H1 (cell line): ENCODE data around the gene EPHA2. TPM values are rescaled to one million over a fixed set of nuclear protein-coding genes. Genes with fewer than 3 reads are reported as not detected.

Source experiments
- CTCF ChIA-PET: fragments of 300-600 bp; sonication (Branson Sonifier 250); formaldehyde crosslinking; loops from one replicate; lab custom pipeline; 2021; ENCODE audit not compliant: partially characterized antibody; lab: Charles Lee
- POLR2A ChIA-PET: fragments of 300-600 bp; sonication (Branson Sonifier 250); formaldehyde crosslinking; loops from one replicate; lab custom pipeline; 2021; ENCODE audit warnings: inconsistent platforms; ENCODE audit not compliant: partially characterized antibody; lab: Charles Lee
- DNase-seq, 2 experiments: peaks; one replicate each; pipeline versions ENCODE4 v3.0.0 to v3.0.0-alpha.2; 2010 to 2022; ENCODE audit warnings: low spot score in 2 of 2, low read depth in 1 of 2, mixed read lengths in 1 of 2
- FAIRE-seq: peaks from 2 replicates; lab custom pipeline; 2011; peaks lifted over from hg19 to GRCh38; lab: Jason Lieb, UNC
- H2AFZ ChIP-seq: 2 replicates; pipeline ENCODE4 v1.8.1; 2012; ENCODE audit warnings: low read length, inconsistent platforms
- H2AK5ac ChIP-seq: 2 replicates; pipeline ENCODE4 v1.6.1; 2013; ENCODE audit warnings: low read depth, low read length
- H2BK120ac ChIP-seq: replicated peaks from 2 replicates; pipeline ENCODE3; 2013; ENCODE audit warnings: low read depth, low read length, inconsistent platforms
- H2BK12ac ChIP-seq: 2 replicates; pipeline ENCODE4 v1.6.1; 2013; ENCODE audit warnings: low read depth, low read length
- H2BK15ac ChIP-seq: 2 replicates; pipeline ENCODE4 v1.6.1; 2013; ENCODE audit warnings: low read length
- H2BK20ac ChIP-seq: 2 replicates; pipeline ENCODE4 v1.6.1; 2013; ENCODE audit warnings: low read length
- H2BK5ac ChIP-seq: 2 replicates; pipeline ENCODE4 v1.6.1; 2013; ENCODE audit warnings: low read depth, low read length
- H3K14ac ChIP-seq: 2 replicates; pipeline ENCODE4 v1.6.1; 2013; ENCODE audit warnings: inconsistent platforms; ENCODE audit not compliant: insufficient read length
- H3K18ac ChIP-seq: 2 replicates; pipeline ENCODE4 v1.6.1; 2013; ENCODE audit warnings: low read length; ENCODE audit errors: extremely low read depth
- H3K23ac ChIP-seq: 2 replicates; pipeline ENCODE4 v1.6.1; 2013; ENCODE audit warnings: inconsistent platforms; ENCODE audit not compliant: insufficient read length
- H3K23me2 ChIP-seq: 2 replicates; pipeline ENCODE4 v1.6.1; 2013; ENCODE audit warnings: low read depth, low read length
- H3K27ac ChIP-seq: 2 replicates; pipeline ENCODE4 v1.6.1; 2011; ENCODE audit warnings: low read depth, low read length, inconsistent platforms
- H3K27me3 ChIP-seq, 4 experiments: replicated peaks in 1 of 4; 1 replicate in 1 of 4; 2 replicates in 3 of 4; pipeline versions ENCODE4 v1.6.1 to v1.8.1; 2011 to 2013; ENCODE audit warnings: low read length in 3 of 4, mild to moderate bottlenecking in 3 of 4, inconsistent platforms in 2 of 4, mixed read lengths in 2 of 4, moderate library complexity in 1 of 4; ENCODE audit not compliant: control insufficient read depth in 3 of 4, insufficient read depth in 3 of 4; ENCODE audit errors: extremely low read depth in 1 of 4
- H3K36me3 ChIP-seq, 4 experiments: 2 replicates each; pipeline versions ENCODE4 v1.6.1 to v1.8.1; 2011 to 2013; ENCODE audit warnings: mild to moderate bottlenecking in 4 of 4, low read length in 3 of 4, moderate library complexity in 2 of 4, control low read depth in 1 of 4, inconsistent platforms in 1 of 4; ENCODE audit not compliant: insufficient read depth in 4 of 4, control insufficient read depth in 2 of 4
- H3K4ac ChIP-seq: replicated peaks from 2 replicates; pipeline ENCODE3; 2013; ENCODE audit warnings: low read length, low read depth, mixed read lengths, inconsistent platforms; ENCODE audit not compliant: insufficient read length
- H3K4me1 ChIP-seq, 4 experiments: replicated peaks in 1 of 4; 1 replicate in 1 of 4; 2 replicates in 3 of 4; pipeline versions ENCODE4 v1.6.1 to v1.8.1; 2011 to 2013; ENCODE audit warnings: low read length in 3 of 4, inconsistent platforms in 2 of 4, mixed read lengths in 1 of 4; ENCODE audit not compliant: insufficient read depth in 4 of 4, control insufficient read depth in 3 of 4
- H3K4me2 ChIP-seq, 2 experiments: 2 replicates each; pipeline versions ENCODE4 v1.6.1 to v1.8.1; 2011 to 2013; ENCODE audit warnings: low read depth in 2 of 2, low read length in 2 of 2, control low read depth in 1 of 2, inconsistent platforms in 1 of 2, mild to moderate bottlenecking in 1 of 2; ENCODE audit not compliant: insufficient read depth in 1 of 2
- H3K4me3 ChIP-seq, 4 experiments: fragments of 200-600, 300-600 bp in 1 of 4; sonication (generic), shearing (Covaris generic), sonication (Bioruptor Twin) in 1 of 4; 2 replicates each; pipeline versions ENCODE4 v1.5.1 to v1.8.1; 2011 to 2016; ENCODE audit warnings: low read length in 4 of 4, low read depth in 3 of 4, control low read depth in 2 of 4, inconsistent platforms in 2 of 4, mild to moderate bottlenecking in 2 of 4, mixed read lengths in 1 of 4, moderate library complexity in 1 of 4; ENCODE audit not compliant: insufficient read depth in 2 of 4; ENCODE audit errors: extremely low read depth in 1 of 4
- H3K56ac ChIP-seq: replicated peaks from 2 replicates; pipeline ENCODE3; 2013; ENCODE audit warnings: low read depth, mild to moderate bottlenecking, mixed read lengths, low read length, inconsistent platforms; ENCODE audit not compliant: insufficient read length
- H3K79me1 ChIP-seq: 2 replicates; pipeline ENCODE4 v1.6.1; 2013; ENCODE audit warnings: low read depth, low read length, control low read depth
- H3K79me2 ChIP-seq, 2 experiments: 2 replicates each; pipeline versions ENCODE4 v1.6.1 to v1.8.1; 2012 to 2013; ENCODE audit warnings: low read length in 2 of 2, mild to moderate bottlenecking in 2 of 2, inconsistent platforms in 1 of 2; ENCODE audit not compliant: insufficient read depth in 2 of 2, control insufficient read depth in 1 of 2
- H3K9ac ChIP-seq, 4 experiments: replicated peaks in 1 of 4; 1 replicate in 1 of 4; 2 replicates in 3 of 4; pipeline versions ENCODE4 v1.6.1 to v1.8.1; 2011 to 2013; ENCODE audit warnings: low read depth in 3 of 4, low read length in 3 of 4, control low read depth in 2 of 4, mild to moderate bottlenecking in 2 of 4, moderate library complexity in 2 of 4, inconsistent platforms in 1 of 4; ENCODE audit errors: extremely low read depth in 1 of 4
- H3K9me3 ChIP-seq, 2 experiments: 2 replicates each; pipeline versions ENCODE4 v1.6.1 to v1.8.1; 2012 to 2013; ENCODE audit warnings: mild to moderate bottlenecking in 2 of 2, moderate library complexity in 2 of 2, control low read depth in 1 of 2, inconsistent platforms in 1 of 2, low read depth in 1 of 2, low read length in 1 of 2, mixed read lengths in 1 of 2; ENCODE audit not compliant: insufficient read depth in 2 of 2
- H4K20me1 ChIP-seq, 2 experiments: replicated peaks in 1 of 2; 2 replicates each; pipeline versions ENCODE3 to v1.8.1; 2011 to 2013; ENCODE audit warnings: inconsistent platforms in 2 of 2, low read length in 2 of 2, mild to moderate bottlenecking in 1 of 2; ENCODE audit not compliant: insufficient read depth in 2 of 2, control insufficient read depth in 1 of 2
- H4K5ac ChIP-seq: 2 replicates; pipeline ENCODE4 v1.6.1; 2013; ENCODE audit warnings: low read length, low read depth, mixed read lengths, inconsistent platforms; ENCODE audit not compliant: insufficient read length
- H4K8ac ChIP-seq: 2 replicates; pipeline ENCODE4 v1.8.0; 2013; ENCODE audit warnings: mild to moderate bottlenecking, moderate library complexity, low read length, inconsistent platforms; ENCODE audit not compliant: insufficient read depth; ENCODE audit errors: extremely low read depth
- H4K91ac ChIP-seq: replicated peaks from 2 replicates; pipeline ENCODE3; 2013; ENCODE audit warnings: low read length, mixed read lengths, inconsistent platforms; ENCODE audit not compliant: insufficient read length
- BACH1 ChIP-seq: IDR thresholded peaks from 2 replicates; pipeline ENCODE4 v1.6.1; 2012; ENCODE audit warnings: low read length, improper control_type of control experiment
- CBX8 ChIP-seq: fragments of 300-800, 300-1000 bp; sonication (generic); IDR thresholded peaks from 2 replicates; pipeline ENCODE4 v1.7.1; 2016; ENCODE audit warnings: low read depth, low read length, borderline replicate concordance
- JUND ChIP-seq: IDR thresholded peaks from 2 replicates; pipeline ENCODE4 v1.6.1; 2011; ENCODE audit warnings: mild to moderate bottlenecking, improper control_type of control experiment, low read length
- POLR2A ChIP-seq, 2 experiments: IDR thresholded peaks; 1 replicate in 1 of 2; 2 replicates in 1 of 2; pipeline ENCODE4 v1.6.1; 2011; ENCODE audit warnings: low read depth in 2 of 2, low read length in 2 of 2, mild to moderate bottlenecking in 2 of 2; ENCODE audit errors: control extremely low read depth in 1 of 2
- POU5F1 ChIP-seq: IDR thresholded peaks from 2 replicates; pipeline ENCODE4 v1.6.1; 2011; ENCODE audit warnings: low read depth, mild to moderate bottlenecking, low read length, moderate library complexity
- RAD21 ChIP-seq, 2 experiments: IDR thresholded peaks in 1 of 2; conservative IDR thresholded peaks in 1 of 2; 2 replicates each; pipeline ENCODE4 v1.6.1; 2011; ENCODE audit warnings: low read depth in 2 of 2, low read length in 2 of 2, improper control_type of control experiment in 1 of 2, inconsistent platforms in 1 of 2, mild to moderate bottlenecking in 1 of 2, moderate library complexity in 1 of 2
- RBBP5 ChIP-seq: IDR thresholded peaks from 2 replicates; pipeline ENCODE4 v1.7.1; 2012; ENCODE audit warnings: low read depth, mild to moderate bottlenecking, inconsistent platforms, low read length, moderate library complexity, borderline replicate concordance
- RNF2 ChIP-seq: fragments of 200-900, 300-1000 bp; sonication (generic); IDR thresholded peaks from 2 replicates; pipeline ENCODE4 v1.7.1; 2016; ENCODE audit warnings: borderline replicate concordance, low read depth, mild to moderate bottlenecking, antibody characterized with exemption, low read length; ENCODE audit not compliant: poor library complexity, severe bottlenecking; ENCODE audit errors: missing control alignments
- TAF1 ChIP-seq: IDR thresholded peaks from 2 replicates; pipeline ENCODE4 v1.6.1; 2011; ENCODE audit warnings: mild to moderate bottlenecking, low read depth, low read length
- TEAD4 ChIP-seq: IDR thresholded peaks from 2 replicates; pipeline ENCODE4 v1.6.1; 2012; ENCODE audit warnings: low read depth, low read length, inconsistent platforms, mixed read lengths
- YY1 ChIP-seq: IDR thresholded peaks from 2 replicates; pipeline ENCODE4 v1.6.1; 2011; ENCODE audit warnings: low read depth, mild to moderate bottlenecking, low read length
- WGBS, 2 experiments: shearing (Covaris generic) in 1 of 2; methylation state at CpG; one replicate each; pipeline versions ENCODE4 v1.1.6 to v1.1.7; 2013 to 2015; ENCODE audit warnings: low lambda C conversion rate in 2 of 2, mixed read lengths in 2 of 2, inconsistent platforms in 1 of 2, low coverage in 1 of 2, missing lambda C conversion rate in 1 of 2; ENCODE audit not compliant: insufficient replicate concordance in 2 of 2, insufficient coverage in 1 of 2, insufficient read length in 1 of 2; ENCODE audit errors: extremely low coverage in 1 of 2, missing lambda C conversion rate in 1 of 2; 5-methylcytosine and 5-hydroxymethylcytosine counted together
- polyA plus RNA-seq, 7 experiments: library from polyadenylated mRNA; depleted of rRNA in 3 of 7; stranded (reverse) in 5 of 7; unstranded in 2 of 7; fragments of >200 nt in 5 of 7; fragments of 200-250 nt in 2 of 7; gene quantifications; 1 replicate in 5 of 7; 2 replicates in 1 of 7; 4 replicates in 1 of 7; pipeline versions ENCODE4 v1.2.1 to v1.2.3, GENCODE V29; 2011 to 2013; ENCODE audit warnings: missing spikeins in 2 of 7, mixed read lengths in 2 of 7
- total RNA-seq: library from RNA; stranded (reverse); fragmentation: NEBNext Ultra II Directional; extraction: Animal tissue kit (Norgen Biotek cat#: 25700); gene quantifications from 2 replicates; pipeline ENCODE4 v1.2.1, GENCODE V29; 2021

EPHA2 gene
- total and polyA plus RNA-seq, 2 of the 8 experiments (the other 6 are each of a cell fraction or from before 2014, with no cell fraction given), result 26.8 to 33.6 TPM

DNA sequence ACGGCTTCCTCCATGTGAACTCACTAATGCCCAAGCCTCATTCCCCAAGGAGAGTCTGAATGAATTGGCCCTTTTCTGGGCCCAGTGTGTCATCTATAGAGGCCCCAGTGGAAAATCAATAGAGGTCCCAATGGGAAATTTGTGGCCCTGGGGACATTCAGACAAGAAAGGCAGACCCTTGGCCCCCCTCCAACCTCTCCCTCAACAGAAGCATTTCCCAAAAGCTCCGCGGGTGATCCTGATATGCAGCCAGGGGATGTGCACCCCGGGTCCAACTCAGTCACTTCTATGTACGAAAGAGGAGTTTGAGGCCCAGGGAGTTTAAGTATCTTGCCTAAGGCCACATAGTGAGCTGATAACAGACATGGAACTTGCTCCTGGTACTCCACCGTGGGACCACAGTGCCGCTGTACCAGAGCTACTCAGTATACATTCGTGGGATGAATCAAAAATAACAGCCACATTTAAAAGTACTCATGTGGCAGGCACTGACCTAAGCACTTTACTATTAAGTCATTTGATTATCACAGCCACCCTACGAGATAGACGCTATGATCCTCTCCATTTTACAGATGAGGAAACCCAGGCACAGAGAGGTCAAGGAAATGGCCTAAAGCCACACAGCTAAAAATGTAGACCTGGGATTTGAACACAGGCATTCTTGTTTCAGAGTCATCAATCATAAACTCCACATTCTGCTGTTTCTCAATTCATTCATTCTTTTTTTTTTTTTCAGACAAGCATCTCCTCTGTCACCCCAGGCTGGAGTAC lies 8.5 kb downstream of the EPHA2 start:
- peak overlapping the region; percentile 85; the same call in 1 of the 2 replicates for H2AK5ac ChIP-seq
- peak overlapping the region; percentile 91; the same call in 1 of the 2 replicates for H2BK20ac ChIP-seq
- no peak for DNase-seq
- no peaks in the 10 kb centered on the region for H3K27me3 ChIP-seq
- peak overlapping the region; percentile 86 for H2BK5ac ChIP-seq
- peak overlapping the region; percentile 52; the same call in 1 of the 2 replicates for H3K27ac ChIP-seq
- no peak overlapping the region for H3K4me3 ChIP-seq
- peaks cover 21% of the 10 kb centered on the region; the same call in 1 of the 2 replicates for H3K79me1 ChIP-seq
- peak overlapping the region; percentile 82 for H2BK12ac ChIP-seq
- H4K5ac ChIP-seq, result no peak overlapping the region
- peak overlapping the region; percentile 70 to 74; a peak in 2 of 4 replicates for H3K4me2 ChIP-seq
- H3K23me2 ChIP-seq, result peaks cover 9% of the 10 kb centered on the region; the same call in 1 of the 2 replicates
- ChIA-PET POLR2A (interaction anchor here (0.8 to 6.1 kb wide), 17 partner anchors 9 to 75 kb away, joined by 3 to 52 read pairs (median 5); partner anchors contain the start of genes ARHGEF19 and EPHA2), CTCF (interaction anchor here (0.6 to 14.5 kb wide), 12 partner anchors 7 to 344 kb away, joined by 3 to 202 read pairs (median 4); no protein-coding TSS in a partner anchor)
- H3K14ac ChIP-seq, result no peak overlapping the region
- WGBS, 2 experiments, result 92% methylated on average over 10 of the region's 10 CpGs; no CpG with 5 or more reads in 1 of the 2 experiments
- H3K9ac ChIP-seq, result peak overlapping the region in 1 of 4 experiments; percentile 37; a peak in 1 of 7 replicates
- peaks cover 4 to 79% of the 10 kb centered on the region in 2 experiments; a peak in 3 of 4 replicates for H3K79me2 ChIP-seq
- H3K4ac ChIP-seq, result no peak overlapping the region
- no peak overlapping the region for H2BK120ac ChIP-seq
- peaks cover 7 to 27% (median 19%) of the 10 kb centered on the region in 4 experiments for H3K36me3 ChIP-seq
- no peak overlapping the region for H3K56ac ChIP-seq
- no peak overlapping the region for H2AFZ ChIP-seq
- H4K91ac ChIP-seq, result peak overlapping the region; percentile 7
- H4K20me1 ChIP-seq, result peaks cover 8 to 28% of the 10 kb centered on the region in 2 experiments
- no peak overlapping the region for H3K23ac ChIP-seq
- H4K8ac ChIP-seq, result no peak overlapping the region
- H2BK15ac ChIP-seq, result peak overlapping the region; percentile 84; the same call in 1 of the 2 replicates
- peak overlapping the region; percentile 95 for H3K18ac ChIP-seq
- peaks cover 18 to 51% (median 38%) of the 10 kb centered on the region in 4 experiments for H3K4me1 ChIP-seq
- no peak for FAIRE-seq
- H3K9me3 ChIP-seq, result no peaks in the 10 kb centered on the region
- TF ChIP-seq RAD21 (IDR thresholded peaks at IDR 0.05 in 1 of 2, conservative IDR thresholded peaks at IDR 0.05 in 1 of 2; ENCODE audit: low read depth in 2 of 2, low read length in 2 of 2) (no peak), CBX8 (no peak), RNF2 (no peak), POU5F1 (no peak), BACH1 (no peak), TAF1 (no peak), TEAD4 (no peak), JUND (no peak), POLR2A (IDR thresholded peaks at IDR 0.05; ENCODE audit: control extremely low read depth in 1 of 2, low read depth in 2 of 2, low read length in 2 of 2) (no peak), YY1 (no peak), RBBP5 (no peak)
